Midbrain (tissue), 1 donor: ENCODE data around the gene MB21D2.
"Not testable (repeated sequence)": the region's sequence is repeated elsewhere in the genome, so short reads cannot be mapped to it uniquely, and the experiment has no call there.

Source experiments
- DNase-seq: peaks from one replicate; lab custom pipeline; 2025; lab: John Stamatoyannopoulos, UW

The MB21D2 gene

DNA sequence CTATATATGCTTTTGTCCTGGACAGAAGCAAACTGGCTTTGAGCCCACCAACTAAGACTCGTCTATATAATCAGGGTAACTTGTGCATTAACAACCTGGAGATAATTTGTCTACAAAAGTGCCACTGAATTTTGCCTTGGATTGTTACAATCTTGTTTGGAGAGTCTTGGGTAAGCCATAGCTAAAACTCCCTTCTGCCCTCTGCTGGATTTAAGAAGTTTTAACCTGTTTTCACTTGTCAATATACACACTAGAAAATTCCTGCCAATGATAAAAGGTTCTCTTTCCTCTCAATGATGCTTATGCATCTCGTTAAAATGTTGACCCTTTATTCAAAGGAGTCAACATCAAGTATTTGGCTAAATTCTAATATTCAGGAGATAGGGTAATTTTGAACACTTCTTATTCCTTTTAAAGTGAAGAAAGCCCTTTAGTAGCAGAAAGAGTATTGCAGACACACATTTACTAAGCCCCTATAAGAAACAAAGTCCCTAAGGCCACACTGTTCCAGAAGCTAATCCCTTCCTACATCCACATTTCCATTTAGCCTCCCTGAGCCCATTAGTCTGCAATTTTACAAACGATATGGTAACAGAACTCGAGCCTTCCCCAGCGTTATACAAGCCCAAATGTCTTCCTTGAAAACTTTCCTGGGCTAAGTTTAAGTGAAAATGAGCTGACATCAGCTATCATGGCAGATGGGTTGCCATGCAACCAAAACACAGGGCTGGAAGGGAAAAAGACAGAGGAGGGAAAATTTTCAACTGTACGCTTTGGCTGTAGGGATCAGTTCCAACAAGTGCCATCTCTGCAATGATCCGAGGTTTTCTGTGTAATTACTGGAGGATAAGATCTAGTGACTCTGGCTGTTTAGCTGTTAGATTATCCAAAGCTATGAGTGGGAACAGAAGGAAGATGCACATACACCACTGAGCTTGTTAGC is 114.4 kb downstream of the MB21D2 start:
- DNase-seq: peak; percentile 55

DNA sequence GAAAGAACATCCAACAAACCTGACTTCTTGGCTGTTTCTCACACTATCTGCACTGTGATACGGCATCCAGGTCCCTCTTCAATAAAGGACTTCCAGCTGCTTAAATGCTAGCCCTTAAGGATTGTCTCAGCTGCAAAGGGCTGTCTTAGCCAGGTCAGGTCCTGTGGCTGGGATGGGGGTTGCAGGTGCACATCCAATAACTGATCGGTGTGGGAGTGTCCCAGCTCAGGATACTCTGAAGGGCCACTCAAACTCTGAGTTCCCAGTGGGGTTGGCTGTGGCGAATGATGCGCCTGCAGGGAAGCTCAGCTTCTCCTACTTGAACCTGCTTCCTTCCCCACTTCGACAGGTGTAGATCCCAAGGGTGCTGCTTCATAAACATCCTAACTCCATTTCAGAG is 115.7 kb downstream of the MB21D2 start:
- DNase-seq: no peak

DNA sequence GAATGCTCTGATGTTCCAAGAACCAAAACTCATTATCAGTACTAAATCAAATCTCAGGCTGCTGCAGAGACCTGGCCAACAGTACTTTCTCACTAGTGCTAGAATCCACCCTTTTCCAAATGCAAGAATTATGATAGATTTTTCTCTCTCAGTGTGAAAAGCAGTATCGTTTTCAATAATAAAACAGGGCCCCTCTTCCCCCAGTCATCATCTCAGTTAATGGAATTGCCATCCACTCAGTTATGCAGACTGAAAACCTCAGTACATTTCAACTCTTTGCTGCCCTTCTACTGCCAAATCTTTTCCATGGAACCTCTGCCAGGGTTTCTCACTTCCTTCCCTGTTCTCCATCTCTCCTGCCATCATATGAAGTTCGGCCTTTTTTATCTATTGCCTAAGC is 117.9 kb downstream of the MB21D2 start:
- DNase-seq: no peak

DNA sequence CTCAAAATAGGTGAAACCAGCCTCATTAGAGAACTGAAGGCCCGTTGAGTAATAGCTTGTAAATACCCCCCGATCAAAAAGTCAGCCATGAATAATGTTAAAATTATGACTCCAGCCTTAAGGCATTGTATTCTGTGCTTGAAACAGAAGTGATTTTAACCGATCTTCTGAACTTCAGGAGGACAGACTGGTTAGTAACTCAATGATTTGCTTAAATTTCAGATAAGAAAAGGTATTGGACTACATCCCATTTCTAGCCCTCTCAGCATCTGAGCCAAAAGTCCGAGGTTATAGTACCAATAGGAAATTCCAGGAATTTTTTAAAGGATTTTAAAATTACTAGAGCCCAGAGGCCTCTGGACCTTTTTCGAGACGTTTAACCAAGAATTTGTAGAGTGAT is 122.6 kb downstream of the MB21D2 start:
- DNase-seq: no peak

DNA sequence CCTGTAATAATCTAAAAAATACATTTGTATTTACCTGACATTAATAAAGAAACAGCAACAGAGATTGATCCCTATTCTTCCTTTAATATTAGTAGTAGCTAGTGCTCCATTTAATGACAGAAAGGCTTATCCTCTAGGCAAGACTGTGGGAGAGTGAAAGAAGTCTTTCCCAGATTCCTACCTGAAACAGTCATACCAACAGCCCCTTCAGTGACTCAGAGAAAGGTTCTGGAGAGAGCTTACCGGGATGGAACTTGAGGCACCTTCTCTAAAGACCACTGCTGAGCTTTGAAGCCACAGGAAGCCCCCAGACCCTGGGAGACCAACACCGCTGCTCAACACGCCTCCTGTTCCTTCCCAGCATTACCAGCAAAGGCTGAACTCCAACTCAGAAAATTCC is 123.4 kb downstream of the MB21D2 start:
- DNase-seq: no peak

DNA sequence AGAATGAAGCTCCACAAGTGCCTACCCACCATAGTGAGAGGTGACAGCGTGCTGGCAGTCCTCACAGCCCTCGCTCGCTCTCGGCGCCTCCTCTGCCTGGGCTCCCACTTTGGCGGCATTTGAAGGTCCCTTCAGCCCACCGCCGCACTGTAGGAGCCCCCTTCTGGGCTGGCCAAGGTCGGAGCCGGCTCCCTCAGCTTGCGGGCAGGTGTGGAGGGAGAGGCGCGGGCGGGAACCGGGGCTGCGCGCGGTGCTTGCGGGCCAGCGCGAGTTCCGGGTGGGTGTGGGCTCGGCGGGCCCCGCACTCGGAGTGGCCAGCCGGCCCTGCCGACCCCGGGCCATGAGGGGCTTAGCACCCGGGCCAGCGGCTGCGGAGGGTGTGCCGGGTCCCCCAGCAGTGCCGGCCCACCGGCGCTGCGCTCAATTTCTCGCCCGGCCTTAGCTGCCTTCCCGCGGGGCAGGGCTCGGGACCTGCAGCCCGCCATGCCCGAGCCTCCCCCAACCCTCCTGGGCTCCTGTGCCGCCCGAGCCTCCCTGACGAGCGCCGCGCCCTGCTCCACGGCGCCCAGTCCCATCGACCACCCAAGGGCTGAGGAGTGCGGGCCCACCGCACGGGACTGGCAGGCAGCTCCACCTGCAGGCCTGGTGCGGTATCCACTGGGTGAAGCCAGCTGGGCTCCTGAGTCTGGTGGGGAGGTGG is 128.7 kb downstream of the MB21D2 start:
- DNase-seq: not testable (repeated sequence)

DNA sequence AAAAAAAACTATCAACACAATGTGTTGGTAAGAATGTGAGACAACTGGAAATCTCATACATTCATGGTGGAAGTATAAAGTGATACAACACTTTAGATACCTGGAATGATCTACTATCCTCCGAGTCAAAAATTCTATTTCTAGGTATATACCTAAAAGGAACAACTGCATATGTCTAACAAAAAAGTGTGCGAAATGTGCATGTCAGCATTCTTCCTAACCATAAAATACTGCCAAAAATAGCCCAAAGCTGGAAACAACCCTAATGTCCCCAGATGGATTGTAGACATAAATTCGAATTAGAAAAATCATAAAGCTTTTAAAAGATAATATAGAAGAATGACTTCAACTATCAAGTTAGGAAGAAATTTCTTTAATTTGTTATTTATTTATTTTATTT is 139.1 kb downstream of the MB21D2 start:
- DNase-seq: no peak

DNA sequence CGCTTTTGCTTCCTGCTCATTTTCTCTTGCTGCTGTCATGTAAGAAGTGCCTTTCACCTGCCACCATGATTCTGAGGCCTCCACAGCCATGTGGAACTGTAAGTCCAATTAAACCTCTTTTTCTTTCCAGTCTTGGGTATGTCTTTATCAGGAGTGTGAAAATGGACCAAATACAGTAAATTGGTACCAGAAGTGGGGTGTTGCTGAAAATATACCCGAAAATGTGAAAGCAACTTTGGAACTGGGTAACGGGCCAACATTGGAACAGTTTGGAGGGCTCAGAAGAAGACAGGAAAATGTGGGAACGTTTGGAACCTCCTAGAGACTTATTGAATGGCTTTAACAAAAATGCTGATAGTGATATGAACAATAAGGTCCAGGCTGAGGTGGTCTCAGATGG is 143.3 kb downstream of the MB21D2 start:
- not testable (repeated sequence) for DNase-seq

DNA sequence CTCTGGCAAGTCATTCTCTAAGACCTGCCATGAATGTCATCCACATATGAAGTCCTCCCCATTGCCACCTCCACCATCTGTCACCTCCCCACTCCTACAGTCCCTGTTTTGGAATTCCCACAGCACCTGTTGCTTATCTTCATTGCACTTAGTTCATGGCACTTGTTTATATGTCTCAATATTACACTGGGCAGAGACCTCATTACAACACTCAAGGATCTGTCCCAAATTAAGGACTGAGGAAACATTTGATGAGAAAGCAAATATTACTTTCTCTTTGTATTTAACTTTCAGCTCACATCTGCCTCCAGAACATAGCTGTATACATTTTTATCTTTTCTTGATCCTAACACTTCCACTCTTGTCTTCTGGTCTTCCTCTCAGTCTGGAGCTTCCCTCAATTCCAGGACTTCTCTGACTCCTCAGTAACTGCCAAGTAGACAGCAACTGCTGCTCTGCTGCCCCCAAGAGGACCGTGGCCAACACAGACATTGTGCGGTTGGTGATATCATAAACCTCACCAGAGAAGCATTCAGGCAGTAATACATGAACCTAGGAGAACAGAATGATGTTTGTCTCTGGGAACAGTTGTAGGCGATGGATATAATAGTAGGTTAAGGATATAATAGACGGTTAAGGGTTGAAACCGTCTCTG is 145.3 kb downstream of the MB21D2 start:
- DNase-seq: peak; percentile 4

DNA sequence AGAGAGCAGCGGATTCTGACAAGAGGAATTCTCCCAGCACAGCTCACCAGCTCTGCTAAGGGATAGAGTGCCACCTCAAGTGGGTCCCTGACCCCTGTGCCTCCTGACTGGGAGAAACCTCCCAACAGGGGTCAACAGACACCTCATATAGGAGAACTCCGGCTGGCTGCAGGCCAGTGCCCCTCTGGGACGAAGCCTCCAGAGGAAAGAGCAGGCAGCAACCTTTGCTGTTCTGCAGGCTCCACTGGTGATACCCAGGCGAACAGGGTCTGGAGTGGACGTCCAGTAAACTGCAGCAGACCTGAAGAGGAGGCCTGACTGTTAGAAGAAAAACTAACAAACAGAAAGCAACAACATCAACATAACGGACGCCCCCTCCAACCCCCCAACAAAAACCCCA is 159.0 kb downstream of the MB21D2 start:
- no peak for DNase-seq

DNA sequence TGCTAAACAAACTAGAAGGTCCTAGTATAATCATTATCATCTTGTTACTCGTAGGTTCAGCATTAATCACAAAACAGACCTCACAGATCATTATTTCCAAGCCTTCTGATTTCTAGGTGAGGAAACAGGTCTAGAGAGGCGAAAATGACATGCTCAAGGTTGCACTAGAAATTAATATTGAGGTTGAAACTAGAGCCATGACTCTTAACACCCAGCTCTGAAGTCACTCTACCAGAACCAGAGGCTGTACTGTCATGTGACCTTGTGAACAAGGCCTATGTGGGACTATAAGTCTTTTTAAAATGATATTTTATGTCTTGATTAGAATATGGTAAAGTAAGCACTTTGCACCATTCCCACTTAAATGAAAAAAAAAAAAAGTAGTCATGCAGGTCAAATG is 166.5 kb downstream of the MB21D2 start:
- no peak for DNase-seq

DNA sequence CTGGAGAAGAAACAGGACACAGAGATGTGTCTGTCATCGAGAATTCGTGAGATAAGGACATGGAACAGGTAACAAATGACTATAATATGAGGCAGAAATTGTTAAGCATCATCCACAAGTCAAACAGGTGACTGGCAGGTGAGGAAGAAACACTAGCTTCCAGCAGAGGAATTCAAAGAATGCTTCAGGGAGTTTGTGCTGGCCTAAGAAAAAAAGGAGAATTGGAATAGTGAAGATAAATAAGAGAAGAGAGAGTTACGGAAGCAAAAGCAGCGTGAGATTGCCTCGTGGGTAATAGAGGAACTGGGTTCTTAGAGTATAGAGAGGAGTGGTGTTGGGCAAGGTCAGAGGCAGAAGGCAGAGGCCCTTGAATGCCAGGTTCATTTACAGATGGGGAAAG is 167.5 kb downstream of the MB21D2 start:
- no peak for DNase-seq

DNA sequence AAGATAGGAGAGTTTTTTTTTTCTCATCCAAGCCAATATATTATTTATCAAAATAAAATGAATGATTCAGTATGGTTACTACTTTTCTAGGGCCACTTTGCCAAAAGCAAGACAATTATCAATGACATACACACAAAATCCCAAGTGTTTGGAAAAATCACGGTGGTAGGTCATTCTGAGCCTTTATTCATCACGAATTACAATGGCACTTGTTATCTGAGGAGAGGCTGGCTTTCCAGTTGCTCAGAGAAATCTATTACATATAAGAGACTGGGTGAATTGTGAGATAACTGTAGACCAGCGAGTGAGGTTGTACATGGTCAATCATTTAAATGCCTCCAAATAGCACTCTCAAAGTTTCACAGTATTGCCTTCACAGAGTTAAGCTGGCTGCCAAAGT is 169.9 kb downstream of the MB21D2 start:
- peak; percentile 64 for DNase-seq

DNA sequence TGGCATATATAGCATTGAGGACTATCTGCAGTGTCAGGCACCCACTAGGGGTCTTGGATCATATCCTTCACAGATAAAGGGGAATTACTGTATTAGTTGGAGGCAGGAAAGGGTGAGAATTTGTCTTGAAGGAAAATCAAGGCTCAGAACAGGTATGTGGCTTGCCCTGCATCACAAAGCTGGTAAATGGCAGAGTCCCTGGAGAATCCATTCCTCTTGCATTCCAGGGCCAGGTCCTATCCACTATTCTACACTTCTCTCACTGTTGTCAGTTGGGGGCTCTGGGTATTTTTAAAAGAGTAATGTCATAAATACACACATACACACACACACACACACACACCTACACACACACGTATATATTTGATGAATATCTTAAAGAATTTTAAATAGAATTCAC is 170.5 kb downstream of the MB21D2 start:
- no peak for DNase-seq
